Measurements from ENCODE around the gene ATP6V0B.

Gene ATP6V0B

DNA sequence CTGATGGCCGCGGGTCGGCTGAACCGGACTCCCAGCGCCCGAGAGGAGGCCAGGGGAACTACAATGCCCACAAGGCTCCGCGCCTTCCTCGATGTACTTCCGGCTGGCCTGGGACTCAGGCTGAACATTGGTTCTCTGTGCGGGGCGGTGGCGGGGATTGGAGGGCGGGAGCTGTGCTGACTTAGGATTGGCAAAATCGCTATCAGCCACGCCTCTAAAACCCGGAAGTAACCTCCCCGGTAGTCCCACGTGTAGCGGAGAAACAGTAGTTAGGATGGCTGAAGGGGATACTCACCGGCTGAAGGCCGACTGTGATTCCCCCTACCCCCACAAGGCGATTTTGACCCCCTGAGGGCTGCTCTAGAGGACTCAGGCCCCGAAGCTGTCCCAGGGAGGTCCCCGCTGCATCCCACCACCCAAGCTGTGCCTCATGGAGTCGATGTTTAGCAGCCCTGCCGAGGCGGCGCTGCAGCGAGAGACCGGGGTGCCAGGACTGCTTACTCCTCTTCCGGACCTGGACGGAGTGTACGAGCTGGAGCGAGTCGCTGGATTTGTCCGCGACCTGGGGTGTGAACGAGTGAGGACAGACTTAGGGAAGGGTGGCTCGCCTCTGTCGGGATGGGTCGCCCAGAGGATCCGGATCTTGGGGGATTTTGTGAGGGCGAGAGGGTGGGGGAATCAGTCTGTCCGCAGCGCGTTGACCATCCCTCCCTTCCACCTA lies 4.9 kb upstream of the ATP6V0B start, which contains the start of gene DPH2:
Gene DPH2 (plus strand): TSS at position 265 of the 721 bp plus-strand sequence. CDS start 166 bp downstream, at position 431.
- DNase-seq, result peak; percentile 97

DNA sequence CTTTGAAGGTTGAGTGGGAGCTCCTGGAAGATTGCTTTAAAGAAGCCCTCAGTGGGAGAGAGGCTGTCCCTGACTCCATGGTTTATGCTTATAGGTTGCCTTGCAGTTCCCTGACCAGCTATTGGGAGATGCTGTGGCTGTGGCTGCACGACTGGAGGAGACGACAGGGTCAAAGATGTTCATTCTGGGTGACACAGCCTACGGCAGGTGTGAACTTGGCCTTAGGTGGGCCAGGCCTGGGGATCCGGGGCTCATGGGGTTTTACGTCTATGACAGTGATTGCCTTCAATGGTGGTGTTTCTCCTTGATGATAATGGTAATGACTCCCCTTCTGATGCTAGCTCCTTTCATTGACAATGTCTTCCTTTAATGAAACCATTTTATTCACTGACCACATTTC lies 4.3 kb upstream of the ATP6V0B start:
- DNase-seq, result no peak

DNA sequence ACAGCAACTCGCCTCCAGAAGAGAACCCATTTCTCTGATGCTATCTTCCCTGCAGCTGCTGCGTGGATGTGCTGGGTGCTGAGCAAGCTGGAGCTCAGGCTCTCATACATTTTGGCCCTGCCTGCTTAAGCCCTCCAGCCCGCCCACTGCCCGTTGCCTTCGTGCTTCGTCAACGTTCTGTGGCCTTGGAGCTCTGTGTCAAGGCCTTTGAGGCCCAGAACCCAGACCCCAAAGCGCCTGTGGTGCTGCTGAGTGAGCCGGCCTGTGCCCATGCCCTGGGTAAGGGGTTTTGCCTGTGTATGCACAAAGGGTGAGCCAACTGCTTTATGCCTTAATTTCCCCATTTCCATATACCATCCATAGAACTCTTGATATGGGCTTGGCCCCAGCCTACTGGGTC lies 3.8 kb upstream of the ATP6V0B start:
- no peak for DNase-seq

DNA sequence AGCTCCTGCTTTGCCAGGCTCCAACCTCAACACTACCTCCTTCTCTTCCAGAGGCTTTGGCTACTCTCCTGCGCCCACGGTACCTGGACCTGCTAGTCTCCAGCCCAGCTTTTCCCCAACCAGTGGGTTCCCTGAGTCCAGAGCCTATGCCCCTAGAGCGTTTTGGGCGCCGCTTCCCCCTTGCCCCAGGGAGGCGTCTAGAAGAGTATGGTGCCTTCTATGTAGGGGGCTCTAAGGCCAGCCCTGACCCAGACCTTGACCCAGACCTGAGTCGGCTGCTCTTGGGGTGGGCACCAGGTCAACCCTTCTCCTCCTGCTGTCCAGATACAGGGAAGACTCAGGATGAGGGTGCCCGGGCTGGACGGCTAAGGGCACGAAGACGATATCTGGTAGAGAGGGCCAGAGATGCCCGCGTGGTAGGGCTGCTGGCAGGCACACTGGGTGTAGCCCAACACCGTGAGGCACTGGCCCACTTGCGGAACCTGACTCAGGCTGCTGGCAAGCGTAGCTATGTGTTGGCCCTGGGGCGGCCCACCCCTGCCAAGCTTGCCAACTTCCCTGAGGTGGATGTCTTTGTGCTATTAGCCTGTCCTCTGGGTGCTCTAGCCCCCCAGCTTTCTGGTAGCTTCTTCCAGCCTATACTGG lies 3.3 kb upstream of the ATP6V0B start:
- DNase-seq, result no peak

DNA sequence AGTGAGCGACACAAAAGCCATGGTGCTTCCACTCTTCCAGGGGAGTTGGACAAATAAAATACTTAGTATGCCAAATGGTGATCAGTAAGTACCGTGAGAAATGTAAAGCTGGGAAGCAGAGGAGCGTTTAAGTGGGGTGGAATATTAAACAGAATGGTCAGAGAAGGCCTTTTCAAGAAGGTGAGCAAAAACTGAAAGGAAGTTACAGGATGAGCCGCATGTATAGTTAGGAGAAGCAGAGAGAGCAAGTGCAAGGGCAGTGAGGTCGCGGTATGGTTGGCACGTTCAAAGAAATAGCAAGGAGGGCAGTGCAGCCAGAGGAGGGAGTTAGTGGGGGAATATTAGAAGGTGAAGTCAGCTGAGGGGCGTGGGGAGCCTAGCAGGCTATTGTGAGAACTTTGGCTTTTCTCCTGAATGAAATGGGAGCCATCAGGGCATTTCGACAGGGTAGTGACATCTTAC lies 748 bp upstream of the ATP6V0B start:
- peak; percentile 61 for DNase-seq

DNA sequence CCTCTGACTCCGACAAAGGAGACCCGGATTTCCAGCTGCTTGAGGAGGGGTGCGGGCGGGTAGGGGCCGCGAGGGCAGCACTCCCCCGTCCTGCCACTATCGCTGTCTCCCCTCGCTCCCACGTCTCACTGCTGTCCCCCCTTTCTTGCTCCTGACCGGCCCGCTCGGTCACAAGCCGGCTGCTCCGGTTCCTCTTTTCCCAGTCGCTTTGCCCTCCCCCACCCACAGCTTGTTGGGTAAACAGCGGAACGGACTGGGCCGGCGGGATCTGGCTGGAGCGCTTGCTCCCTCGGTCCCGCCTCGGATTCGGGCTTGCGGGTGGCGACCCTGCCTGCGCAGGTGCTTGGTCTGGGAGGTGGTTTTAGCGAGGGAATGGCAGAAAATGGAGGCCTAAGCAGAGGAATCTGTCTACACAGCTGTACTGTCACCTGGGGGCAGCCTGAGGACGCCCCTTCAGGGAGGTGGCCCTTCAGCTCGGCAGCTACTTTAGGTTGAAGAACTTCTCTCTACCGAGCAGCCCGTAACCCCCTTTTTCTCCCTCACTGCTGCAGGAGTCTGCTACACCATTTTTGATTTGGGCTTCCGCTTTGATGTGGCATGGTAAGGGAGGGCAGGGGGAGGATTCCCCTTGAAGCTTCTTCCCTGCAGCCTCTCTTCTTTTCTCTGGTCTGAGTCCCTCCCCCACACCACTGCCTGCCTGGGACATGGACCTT lies 645 bp downstream of the ATP6V0B start:
- no peak for DNase-seq

DNA sequence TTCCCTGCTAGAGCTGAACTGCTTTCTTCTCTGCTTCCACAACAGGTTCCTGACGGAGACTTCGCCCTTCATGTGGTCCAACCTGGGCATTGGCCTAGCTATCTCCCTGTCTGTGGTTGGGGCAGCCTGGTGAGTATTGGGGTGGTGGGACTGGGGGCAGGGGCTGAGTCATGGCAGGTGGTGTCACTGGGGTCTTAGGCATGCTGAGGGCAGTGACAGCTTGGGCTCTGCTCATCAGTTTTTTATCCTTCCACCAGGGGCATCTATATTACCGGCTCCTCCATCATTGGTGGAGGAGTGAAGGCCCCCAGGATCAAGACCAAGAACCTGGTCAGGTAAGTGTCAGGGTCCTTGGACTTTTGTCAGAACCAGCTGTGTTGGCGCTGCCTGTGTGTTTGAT lies 1.3 kb downstream of the ATP6V0B start:
- no peak for DNase-seq

DNA sequence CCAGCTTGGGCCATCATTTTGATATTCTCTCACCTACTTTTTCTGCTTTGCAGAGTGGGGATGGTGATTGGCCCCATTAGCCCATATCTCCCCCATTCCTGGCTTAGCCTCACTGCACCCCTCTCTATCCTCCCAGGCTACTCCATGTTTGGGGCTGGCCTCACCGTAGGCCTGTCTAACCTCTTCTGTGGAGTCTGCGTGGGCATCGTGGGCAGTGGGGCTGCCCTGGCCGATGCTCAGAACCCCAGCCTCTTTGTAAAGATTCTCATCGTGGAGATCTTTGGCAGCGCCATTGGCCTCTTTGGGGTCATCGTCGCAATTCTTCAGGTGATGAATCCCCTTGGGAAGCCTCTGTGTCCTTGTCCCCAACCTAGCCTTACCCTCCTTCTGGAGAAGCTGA lies 2.1 kb downstream of the ATP6V0B start:
- DNase-seq, result no peak

DNA sequence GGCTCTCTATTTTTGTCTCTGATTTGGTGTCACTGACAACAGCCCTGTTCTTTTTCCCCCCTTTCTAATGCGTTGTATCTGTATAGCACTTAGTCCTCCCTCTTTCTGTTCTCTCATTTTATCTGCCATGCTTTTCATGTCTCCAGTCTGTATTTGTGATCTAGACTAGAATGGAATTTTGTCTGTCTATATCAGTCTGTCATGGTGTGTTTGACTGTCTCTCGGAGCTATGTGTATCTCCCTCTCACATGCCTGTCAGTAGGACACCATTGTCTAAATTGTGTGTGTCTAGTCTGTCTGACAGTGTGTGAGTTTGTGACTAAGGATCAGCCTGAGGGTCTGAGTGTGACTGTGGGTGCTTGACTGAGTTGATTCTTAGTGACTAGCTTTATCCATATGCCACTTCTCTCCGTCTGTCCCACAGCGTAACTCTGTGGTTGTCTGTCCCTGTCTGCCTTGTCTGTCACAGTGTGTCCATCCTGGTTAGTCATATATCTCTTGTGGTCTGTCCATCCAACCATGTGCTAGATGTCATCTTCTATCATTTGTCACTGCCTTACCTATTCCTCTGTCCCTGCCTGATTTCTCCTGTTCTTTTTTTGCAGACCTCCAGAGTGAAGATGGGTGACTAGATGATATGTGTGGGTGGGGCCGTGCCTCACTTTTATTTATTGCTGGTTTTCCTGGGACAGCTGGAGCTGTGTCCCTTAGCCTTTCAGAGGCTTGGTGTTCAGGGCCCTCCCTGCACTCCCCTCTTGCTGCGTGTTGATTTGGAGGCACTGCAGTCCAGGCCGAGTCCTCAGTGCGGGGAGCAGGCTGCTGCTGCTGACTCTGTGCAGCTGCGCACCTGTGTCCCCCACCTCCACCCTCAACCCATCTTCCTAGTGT lies 2.9 kb downstream of the ATP6V0B start:
- DNase-seq, result no peak

DNA sequence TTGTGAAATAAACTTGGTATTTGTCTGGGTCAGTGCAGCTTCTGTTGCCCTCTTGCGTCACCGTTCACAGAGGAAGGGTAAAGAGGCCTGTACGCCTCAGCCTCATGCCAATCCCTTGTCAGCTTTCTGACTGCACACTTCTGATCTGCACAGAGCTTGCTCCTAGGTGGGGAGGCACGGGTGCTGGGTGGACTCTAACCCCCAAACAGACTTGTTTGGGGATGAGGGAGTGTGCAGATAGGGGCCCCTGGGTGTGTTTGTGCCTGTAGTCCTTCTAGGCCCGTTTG lies 3.4 kb downstream of the ATP6V0B start:
- no peak for DNase-seq

DNA sequence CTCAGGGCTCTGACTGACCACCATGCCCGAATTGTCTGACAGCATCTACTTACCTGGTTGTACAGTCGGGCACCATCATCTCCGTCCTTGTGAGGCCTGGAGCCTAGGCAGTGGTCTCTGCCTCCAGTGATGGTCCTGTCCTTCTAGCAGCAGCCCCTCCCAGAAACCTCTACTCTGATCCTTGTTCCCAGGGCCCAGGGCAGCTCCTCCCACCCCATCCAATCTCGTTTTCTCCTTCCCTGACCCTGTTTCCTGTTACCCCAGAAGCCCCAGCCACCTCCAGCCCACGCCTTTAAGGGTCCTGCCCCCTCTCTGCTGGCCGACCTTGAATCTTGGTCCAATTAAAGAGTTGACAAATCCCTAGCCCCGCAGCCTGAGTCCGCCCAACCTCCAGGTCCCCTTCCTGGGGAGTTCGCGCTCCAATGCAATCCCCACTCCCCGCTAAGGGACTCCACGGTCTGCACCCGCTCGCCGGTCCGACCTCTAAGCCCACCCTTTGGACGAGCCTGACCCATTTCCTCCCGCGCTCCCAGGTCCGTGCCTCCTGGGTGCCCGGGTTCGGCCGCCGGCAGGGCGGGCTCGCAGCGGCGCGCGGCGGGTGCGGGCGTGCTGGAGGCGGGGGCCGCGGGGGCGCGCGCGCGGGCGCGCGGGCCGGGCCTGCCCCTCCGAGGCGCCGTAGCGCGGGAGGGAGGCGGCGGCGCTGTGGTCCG lies 3.9 kb downstream of the ATP6V0B start, which contains the start of gene B4GALT2:
Gene B4GALT2 (plus strand): TSS at position 660 of the 710 bp plus-strand sequence. CDS start 1,951 bp downstream, outside the sequence.
- no peak for DNase-seq

DNA sequence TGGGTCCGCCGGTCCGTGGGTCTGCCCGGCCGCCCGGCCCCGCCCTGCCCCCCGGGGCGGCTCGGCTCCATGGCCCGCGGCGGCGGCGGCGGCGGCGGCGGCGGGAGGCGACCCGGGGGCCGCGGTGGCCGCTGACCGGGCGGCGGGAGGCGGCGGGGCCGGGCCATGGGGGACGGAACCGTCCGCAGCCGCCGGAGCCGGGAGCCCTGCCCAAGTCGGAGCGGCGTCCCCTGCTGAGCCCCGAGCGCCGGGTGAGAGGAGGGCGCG lies 4.4 kb downstream of the ATP6V0B start:
- DNase-seq, result no peak

DNA sequence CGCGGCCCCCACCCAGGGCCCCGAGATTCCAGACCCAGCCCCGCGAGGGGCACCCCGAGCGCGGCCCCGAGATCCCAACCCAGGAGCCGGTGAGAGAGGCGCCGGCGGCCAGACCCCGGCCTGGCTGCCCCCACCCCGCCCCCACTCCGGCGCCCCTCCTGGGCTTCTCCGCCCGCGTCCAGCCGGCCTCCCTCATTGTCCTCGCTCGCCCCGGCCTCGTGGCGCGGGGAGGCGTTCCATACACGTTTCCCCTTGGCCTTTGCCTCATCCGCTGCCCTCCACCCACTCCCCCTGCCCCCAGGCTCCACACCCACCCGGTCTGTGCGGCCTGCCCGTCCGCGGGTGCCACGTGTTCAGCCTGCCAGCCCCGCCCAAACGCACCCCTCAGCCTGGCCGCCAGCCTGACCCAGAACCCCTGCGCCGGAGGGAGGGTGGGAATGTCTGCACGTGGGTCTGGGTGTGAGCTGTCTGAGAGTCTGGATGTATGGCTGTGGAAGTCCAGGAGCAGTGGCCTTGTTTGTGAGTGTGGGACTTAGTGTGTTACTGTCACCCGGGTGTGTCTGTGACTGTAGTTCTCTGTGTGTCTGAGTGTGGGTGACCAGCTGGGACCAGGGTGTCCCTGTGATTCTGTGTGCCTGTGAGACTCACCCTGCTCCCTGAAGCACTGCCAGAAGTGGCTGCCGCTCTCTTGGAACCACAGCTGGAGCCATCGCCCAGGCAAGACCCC lies 4.9 kb downstream of the ATP6V0B start:
- no peak for DNase-seq

DNA sequence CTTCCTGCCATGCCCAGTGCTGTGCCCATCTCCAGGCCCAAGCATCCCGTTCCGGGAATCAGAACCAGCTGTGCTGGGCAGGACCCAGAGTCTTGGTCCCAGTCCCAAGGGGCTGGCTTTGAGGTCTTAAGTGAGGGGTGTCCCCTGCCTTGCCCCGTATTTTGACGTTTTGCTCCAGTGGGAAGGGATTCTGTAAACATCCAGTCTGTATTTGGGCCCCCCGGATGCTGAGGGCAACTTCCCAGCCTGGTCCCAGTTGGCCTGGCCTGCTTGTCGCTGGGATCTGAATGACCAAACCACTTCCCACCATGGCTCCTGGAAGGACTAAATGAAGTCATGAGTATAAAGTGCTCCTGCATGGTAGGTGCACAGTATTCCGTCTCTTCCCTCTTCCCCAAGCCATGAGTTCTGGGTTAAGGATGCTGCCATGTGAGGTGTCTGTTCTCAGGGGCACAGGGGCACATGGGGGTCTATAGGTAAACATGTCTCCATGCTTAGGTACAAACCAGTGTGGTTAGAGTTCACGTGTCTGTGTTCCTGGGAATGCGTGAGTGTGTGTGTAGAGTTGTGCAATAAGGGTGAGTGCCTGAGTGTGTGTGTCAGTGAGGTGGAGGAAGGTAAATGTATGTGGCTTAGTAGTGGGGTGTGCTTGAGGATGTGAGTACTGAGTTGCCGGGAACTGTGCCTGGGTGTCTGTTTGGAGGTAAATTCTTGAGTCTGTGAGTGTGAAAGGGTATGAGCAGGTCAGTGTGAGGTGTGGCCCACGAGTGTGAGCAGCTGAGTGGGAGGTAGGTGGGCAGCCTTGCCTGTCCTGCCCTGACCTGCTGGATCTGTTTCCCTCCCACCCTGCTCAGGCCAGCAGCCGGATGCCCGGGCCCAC lies 5.7 kb downstream of the ATP6V0B start:
- DNase-seq, result no peak

DNA sequence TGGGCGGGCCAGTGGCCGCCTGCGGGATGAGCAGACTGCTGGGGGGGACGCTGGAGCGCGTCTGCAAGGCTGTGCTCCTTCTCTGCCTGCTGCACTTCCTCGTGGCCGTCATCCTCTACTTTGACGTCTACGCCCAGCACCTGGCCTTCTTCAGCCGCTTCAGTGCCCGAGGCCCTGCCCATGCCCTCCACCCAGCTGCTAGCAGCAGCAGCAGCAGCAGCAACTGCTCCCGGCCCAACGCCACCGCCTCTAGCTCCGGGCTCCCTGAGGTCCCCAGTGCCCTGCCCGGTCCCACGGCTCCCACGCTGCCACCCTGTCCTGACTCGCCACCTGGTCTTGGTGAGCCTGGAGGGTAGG lies 6.4 kb downstream of the ATP6V0B start:
- no peak for DNase-seq

DNA sequence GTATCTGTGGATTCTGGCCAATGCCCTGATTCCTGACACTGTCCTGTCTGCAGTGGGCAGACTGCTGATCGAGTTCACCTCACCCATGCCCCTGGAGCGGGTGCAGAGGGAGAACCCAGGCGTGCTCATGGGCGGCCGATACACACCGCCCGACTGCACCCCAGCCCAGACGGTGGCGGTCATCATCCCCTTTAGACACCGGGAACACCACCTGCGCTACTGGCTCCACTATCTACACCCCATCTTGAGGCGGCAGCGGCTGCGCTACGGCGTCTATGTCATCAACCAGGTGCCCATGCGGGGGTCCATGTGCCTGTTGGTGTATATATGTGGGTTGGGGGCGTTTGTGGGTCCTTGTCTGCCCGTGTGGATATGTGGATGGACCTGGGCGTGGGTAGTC lies 6.9 kb downstream of the ATP6V0B start:
- no peak for DNase-seq

DNA sequence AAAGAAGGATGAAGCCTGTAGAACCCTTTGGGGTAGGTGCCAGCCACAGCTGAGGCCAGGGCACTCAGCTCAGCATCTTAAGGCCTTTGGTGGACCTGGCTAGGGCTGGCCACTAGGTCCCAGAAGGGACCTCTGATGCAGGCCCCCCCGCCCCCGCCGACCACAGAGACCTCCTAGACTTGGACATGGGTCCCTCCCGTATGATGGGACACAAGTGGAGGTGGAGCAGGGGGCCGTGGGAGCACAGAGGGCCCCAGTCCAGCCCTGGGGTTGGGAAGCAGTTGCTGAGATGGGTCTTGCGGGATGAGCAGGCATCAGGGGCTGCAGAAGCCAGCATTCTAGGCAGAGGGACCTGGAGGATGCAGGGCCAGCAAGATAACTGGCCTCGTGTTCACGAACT lies 7.5 kb downstream of the ATP6V0B start:
- no peak for DNase-seq

DNA sequence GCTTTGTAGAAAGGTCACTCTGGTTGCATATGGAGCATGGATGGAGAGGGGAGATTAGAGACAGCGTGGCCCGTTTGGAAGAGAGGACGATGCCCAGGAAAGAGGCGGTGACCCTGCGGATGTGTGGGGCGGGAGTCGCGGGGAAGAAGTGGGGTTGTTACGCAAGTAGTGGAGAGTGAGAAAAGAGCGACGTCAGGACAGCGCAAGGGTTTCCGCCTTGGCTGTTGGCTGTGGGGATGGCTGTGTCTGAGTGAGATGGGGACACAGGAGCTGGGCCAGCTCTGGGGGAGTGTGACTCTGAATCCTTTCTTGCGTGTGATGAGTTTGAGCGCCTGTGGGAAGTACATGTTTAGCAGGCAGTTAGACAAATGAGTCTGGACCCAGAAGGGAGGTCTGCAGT lies 8.0 kb downstream of the ATP6V0B start:
- DNase-seq, result no peak

DNA sequence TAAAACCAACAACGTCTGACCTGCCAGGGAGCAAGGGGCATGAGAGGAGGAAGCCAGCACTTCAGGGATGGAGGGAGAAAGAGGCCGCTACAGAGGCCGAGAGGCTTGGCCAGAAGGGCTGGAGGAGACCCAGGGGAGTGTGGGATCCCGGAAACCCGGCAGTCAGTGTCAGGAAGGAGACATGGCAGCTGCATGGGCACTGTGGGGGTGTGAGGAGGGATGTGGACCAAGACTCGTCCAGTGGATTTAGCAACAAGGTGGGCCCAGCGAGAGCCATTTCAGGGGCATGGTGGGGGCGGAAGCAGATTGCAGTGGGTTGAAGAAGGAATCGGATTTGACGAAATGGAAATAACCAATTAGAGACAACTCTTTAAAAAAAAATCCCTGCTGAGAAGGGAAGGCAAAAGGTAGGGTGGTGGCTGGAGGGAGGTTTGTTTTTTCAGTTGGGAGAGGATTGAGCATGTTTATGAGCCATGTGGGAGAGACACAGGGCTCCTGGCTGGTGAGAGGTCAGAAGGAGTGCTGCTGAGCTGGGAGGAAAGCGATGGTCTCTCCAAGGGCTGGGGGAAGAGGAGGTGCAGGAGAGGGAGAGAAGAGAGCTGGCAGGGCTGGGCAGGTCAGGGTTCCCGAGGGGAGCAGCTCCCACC lies 8.6 kb downstream of the ATP6V0B start:
- DNase-seq, result no peak

DNA sequence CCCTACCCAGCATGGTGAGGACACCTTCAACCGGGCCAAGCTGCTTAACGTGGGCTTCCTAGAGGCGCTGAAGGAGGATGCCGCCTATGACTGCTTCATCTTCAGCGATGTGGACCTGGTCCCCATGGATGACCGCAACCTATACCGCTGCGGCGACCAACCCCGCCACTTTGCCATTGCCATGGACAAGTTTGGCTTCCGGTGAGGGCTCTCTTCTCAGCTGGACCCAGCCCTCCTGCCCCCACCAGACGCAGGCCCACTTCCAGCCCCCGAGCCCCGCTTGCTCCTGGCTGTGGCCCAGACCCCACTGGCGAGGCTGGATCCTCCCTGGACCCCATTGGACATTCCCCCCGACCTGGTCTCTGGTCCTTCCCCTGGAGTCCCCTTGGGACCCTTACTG lies 10.1 kb downstream of the ATP6V0B start:
- no peak for DNase-seq
